IMR-90 (cell line): ENCODE data around the gene PTS. TPM values are rescaled to one million over a fixed set of nuclear protein-coding genes. Genes with fewer than 3 reads are reported as not detected.

Experiments
- ATAC-seq: fragments of 200-7000 bp; cut with Tn5 transposase; 2 replicates; pipeline ENCODE4 v1.9.1; 2020; ENCODE audit warnings: low read depth, mild to moderate bottlenecking, moderate library complexity
- BruUV-seq: library from RNA; stranded (reverse); fragments of 400-500 nt; replicated peaks from 2 replicates; lab custom pipeline; 2021; lab: Mats Ljungman, UMichigan
- CTCF ChIA-PET: fragments of 300-600 bp; formaldehyde crosslinking; extraction: SDS; loops from one replicate; lab custom pipeline; 2021; ENCODE audit warnings: antibody characterized with exemption; lab: Yijun Ruan, JAX
- POLR2A ChIA-PET: fragments of 300-600 bp; sonication (Branson Sonifier 250); formaldehyde crosslinking; loops from one replicate; lab custom pipeline; 2022; ENCODE audit warnings: antibody characterized with exemption; ENCODE audit not compliant: unreplicated experiment; lab: Charles Lee
- DNase-seq: peaks from one replicate; pipeline ENCODE4 v3.0.0; 2013
- H2AFZ ChIP-seq: replicated peaks from 2 replicates; pipeline ENCODE3; 2013; ENCODE audit warnings: low read length, mild to moderate bottlenecking; ENCODE audit not compliant: poor library complexity
- H2AK5ac ChIP-seq: 2 replicates; pipeline ENCODE4 v1.6.1; 2013; ENCODE audit warnings: low read depth, low read length, inconsistent platforms
- H2AK9ac ChIP-seq: replicated peaks from 2 replicates; pipeline ENCODE3; 2013; ENCODE audit warnings: mild to moderate bottlenecking, low read depth, low read length, moderate library complexity; ENCODE audit not compliant: poor library complexity
- H2BK120ac ChIP-seq: 2 replicates; pipeline ENCODE4 v1.6.1; 2013; ENCODE audit warnings: low read depth, low read length, inconsistent platforms
- H2BK15ac ChIP-seq: 3 replicates; pipeline ENCODE4 v1.6.1; 2013; ENCODE audit warnings: low read depth, low read length, inconsistent platforms
- H2BK20ac ChIP-seq: 2 replicates; pipeline ENCODE4 v1.6.1; 2013; ENCODE audit warnings: low read depth, mild to moderate bottlenecking, inconsistent platforms, low read length, moderate library complexity
- H2BK5ac ChIP-seq: 2 replicates; pipeline ENCODE4 v1.6.1; 2013; ENCODE audit warnings: mild to moderate bottlenecking, low read depth, low read length, inconsistent platforms; ENCODE audit not compliant: poor library complexity, severe bottlenecking
- H3K14ac ChIP-seq: replicated peaks from 2 replicates; pipeline ENCODE4 v1.6.1; 2013; ENCODE audit warnings: low read depth, low read length, inconsistent platforms
- H3K18ac ChIP-seq: 2 replicates; pipeline ENCODE4 v1.6.1; 2013; ENCODE audit warnings: low read depth, low read length, control low read depth
- H3K23ac ChIP-seq: 2 replicates; pipeline ENCODE4 v1.6.1; 2013; ENCODE audit warnings: low read depth, low read length, inconsistent platforms
- H3K27ac ChIP-seq: 2 replicates; pipeline ENCODE4 v1.5.1; 2013; ENCODE audit warnings: mild to moderate bottlenecking, control low read depth, low read length; ENCODE audit not compliant: insufficient read depth
- H3K27me3 ChIP-seq: 2 replicates; pipeline ENCODE4 v1.6.1; 2013; ENCODE audit warnings: low read length; ENCODE audit not compliant: control insufficient read depth, insufficient read depth
- H3K36me3 ChIP-seq: 2 replicates; pipeline ENCODE4 v1.6.1; 2013; ENCODE audit warnings: low read length, mixed read lengths; ENCODE audit not compliant: control insufficient read depth, insufficient read depth
- H3K4ac ChIP-seq: 2 replicates; pipeline ENCODE4 v1.6.1; 2013; ENCODE audit warnings: low read depth, low read length, inconsistent platforms
- H3K4me1 ChIP-seq: 2 replicates; pipeline ENCODE4 v1.6.1; 2013; ENCODE audit warnings: low read length, mixed read lengths; ENCODE audit not compliant: control insufficient read depth, insufficient read depth
- H3K4me2 ChIP-seq: 2 replicates; pipeline ENCODE4 v1.6.1; 2013; ENCODE audit warnings: low read depth, mild to moderate bottlenecking, control low read depth, low read length, moderate library complexity
- H3K4me3 ChIP-seq: 2 replicates; pipeline ENCODE4 v1.5.1; 2013; ENCODE audit warnings: low read depth, mild to moderate bottlenecking, control low read depth, low read length, moderate library complexity; ENCODE audit not compliant: insufficient read depth
- H3K56ac ChIP-seq: 2 replicates; pipeline ENCODE4 v1.6.1; 2013; ENCODE audit warnings: low read length, inconsistent platforms; ENCODE audit not compliant: insufficient read depth; ENCODE audit errors: extremely low read depth
- H3K79me1 ChIP-seq, 2 experiments: 2 replicates each; pipeline ENCODE4 v1.6.1; 2013; ENCODE audit warnings: low read length in 2 of 2, inconsistent platforms in 1 of 2, low read depth in 1 of 2
- H3K9ac ChIP-seq: 2 replicates; pipeline ENCODE4 v1.6.1; 2013; ENCODE audit warnings: low read depth, low read length, control low read depth
- H3K9me1 ChIP-seq: 2 replicates; pipeline ENCODE4 v1.6.1; 2013; ENCODE audit warnings: low read length, inconsistent platforms; ENCODE audit not compliant: insufficient read depth
- H3K9me3 ChIP-seq: 2 replicates; pipeline ENCODE4 v1.6.1; 2013; ENCODE audit warnings: low read length; ENCODE audit not compliant: control insufficient read depth, insufficient read depth
- H4K20me1 ChIP-seq: 2 replicates; pipeline ENCODE4 v1.6.1; 2013; ENCODE audit warnings: low read length, inconsistent platforms; ENCODE audit not compliant: insufficient read depth
- H4K5ac ChIP-seq: 2 replicates; pipeline ENCODE4 v1.6.1; 2013; ENCODE audit warnings: mild to moderate bottlenecking, low read depth, low read length, control low read depth
- H4K8ac ChIP-seq, 2 experiments: 2 replicates each; pipeline ENCODE4 v1.6.1; 2013; ENCODE audit warnings: low read depth in 2 of 2, low read length in 2 of 2, control low read depth in 1 of 2, inconsistent platforms in 1 of 2
- H4K91ac ChIP-seq: 2 replicates; pipeline ENCODE4 v1.6.1; 2013; ENCODE audit warnings: low read depth, low read length, inconsistent platforms; ENCODE audit not compliant: insufficient read depth
- BHLHE40 ChIP-seq: fragments of 150-350 bp; IDR thresholded peaks from 2 replicates; pipeline ENCODE4 v1.6.1; 2016; ENCODE audit warnings: mild to moderate bottlenecking, low read depth, low read length
- FOS ChIP-seq: fragments of 150-350 bp; IDR thresholded peaks from 2 replicates; pipeline ENCODE4 v1.6.1; 2016; ENCODE audit warnings: low read depth, low read length
- POLR2A ChIP-seq: IDR thresholded peaks from 2 replicates; pipeline ENCODE4 v1.6.1; 2012; ENCODE audit warnings: mild to moderate bottlenecking, low read depth, low read length
- RCOR1 ChIP-seq: IDR thresholded peaks from 2 replicates; pipeline ENCODE4 v1.6.1; 2012; ENCODE audit warnings: mild to moderate bottlenecking, low read length, improper control_type of control experiment; ENCODE audit not compliant: insufficient replicate concordance
- WGBS, 2 experiments: methylation state at CpG; one replicate each; pipeline versions ENCODE4 v1.1.5 to v1.1.7; 2013; ENCODE audit warnings: missing lambda C conversion rate in 2 of 2; ENCODE audit not compliant: insufficient read length in 1 of 2; ENCODE audit errors: extremely low coverage in 2 of 2; 5-methylcytosine and 5-hydroxymethylcytosine counted together
- dilution Hi-C: fragments of 300-500 bp; cut with HindIII; formaldehyde crosslinking; loops from one replicate; pipeline ENCODE4 v1.14.3; 2018; ENCODE audit warnings: low sequenced_read_pairs; ENCODE audit not compliant: unreplicated experiment
- in situ Hi-C: fragments of 300-500 bp; cut with MboI; formaldehyde crosslinking; loops from 3 replicates; pipeline ENCODE4 v1.14.3; 2019; ENCODE audit warnings: low sequenced_read_pairs, inconsistent platforms, mixed read lengths
- intact Hi-C: fragments of 100-400 bp; cut with micrococcal nuclease; formaldehyde crosslinking; loops from 2 replicates; pipeline ENCODE4 v1.10.0; 2022
- polyA plus RNA-seq, 3 experiments: library from polyadenylated mRNA; depleted of rRNA; stranded (reverse); fragments of >200 nt; gene quantifications; 2 replicates each; pipeline ENCODE4 v1.2.3, GENCODE V29; 2012; ENCODE audit warnings: low replicate concordance in 1 of 3
- total RNA-seq: library from RNA; depleted of rRNA; stranded (reverse); fragments of >200 nt; gene quantifications from 2 replicates; pipeline ENCODE4 v1.2.3, GENCODE V29; 2012
- TF ChIP-seq, protein P1 (sequence below): fragments of 150-350 bp; IDR thresholded peaks from 2 replicates; pipeline ENCODE4 v1.6.1; 2017; ENCODE audit warnings: mild to moderate bottlenecking, antibody characterized with exemption, low read length, low read depth

PTS gene
- total and polyA plus RNA-seq, 2 of the 4 experiments (the other 2 are of a cell fraction): 21.0 to 51.8 TPM

DNA sequence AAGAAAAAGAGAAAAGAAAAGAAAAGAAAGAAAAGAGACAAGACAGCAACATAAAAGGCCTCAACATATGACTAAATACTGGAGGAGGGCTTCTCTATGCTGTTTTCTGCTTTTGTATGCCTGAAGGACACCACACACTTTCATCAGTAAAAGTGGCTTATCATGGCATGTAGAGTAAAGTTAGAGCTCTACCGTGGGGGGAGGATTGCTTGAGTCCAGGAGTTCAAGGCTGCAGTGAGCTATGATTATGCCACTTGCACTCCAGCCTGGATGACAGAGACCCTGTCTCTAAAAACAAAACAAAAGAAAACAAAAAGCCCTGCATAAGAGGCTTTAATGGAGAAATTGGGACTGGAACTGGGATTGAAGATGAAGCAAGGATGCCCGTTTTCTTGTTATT, 5.7 kb downstream of the PTS start:
- H4K8ac ChIP-seq: no peak overlapping the region
- no peak overlapping the region for H2BK120ac ChIP-seq
- no peak overlapping the region for H3K4ac ChIP-seq
- peaks cover 6% of the 10 kb centered on the region; the same call in 1 of the 2 replicates for H4K20me1 ChIP-seq
- H2AK9ac ChIP-seq: no peak overlapping the region
- no peak overlapping the region for H2AK5ac ChIP-seq
- intact Hi-C loops: no loop called here
- no CpG with 5 or more reads among the region's 2 CpGs for whole genome bisulfite sequencing, 2 experiments
- H2AFZ ChIP-seq: no peak overlapping the region
- in situ Hi-C loops: no loop called here
- no peak overlapping the region for H3K4me3 ChIP-seq
- POLR2A ChIA-PET: interaction anchor here (0.7 kb wide), 1 partner anchor 40 kb away, joined by 3 read pairs; no protein-coding TSS in a partner anchor
- H3K9ac ChIP-seq: no peak overlapping the region
- H2BK20ac ChIP-seq: no peak overlapping the region
- H3K4me1 ChIP-seq: peaks cover 8% of the 10 kb centered on the region; the same call in 1 of the 2 replicates
- H3K23ac ChIP-seq: no peak overlapping the region
- H2BK15ac ChIP-seq: no peak overlapping the region
- no peak overlapping the region for H4K5ac ChIP-seq
- CTCF ChIA-PET: interaction anchor here (0.6 to 1.1 kb wide), 2 partner anchors 47 to 49 kb away, joined by 4 to 5 read pairs; no protein-coding TSS in a partner anchor
- peaks cover 2% of the 10 kb centered on the region; the same call in 1 of the 2 replicates for H3K9me1 ChIP-seq
- peaks cover 21% of the 10 kb centered on the region for H3K36me3 ChIP-seq
- dilution Hi-C loops: no loop called here
- no peak overlapping the region for H3K27ac ChIP-seq
- no peak overlapping the region for H3K56ac ChIP-seq
- no peaks in the 10 kb centered on the region for H3K27me3 ChIP-seq
- no TSS peak for BruUV-seq
- no peak overlapping the region for H3K18ac ChIP-seq
- H3K9me3 ChIP-seq: no peaks in the 10 kb centered on the region
- H3K14ac ChIP-seq: no peak overlapping the region
- H3K79me1 ChIP-seq: peaks cover 20 to 50% of the 10 kb centered on the region in 2 experiments
- DNase-seq: no peak
- H3K4me2 ChIP-seq: no peak overlapping the region
- H4K91ac ChIP-seq: no peak overlapping the region
- no peak overlapping the region for H2BK5ac ChIP-seq
- no peak for TF ChIP-seq FOS
- TF ChIP-seq, protein P1, sequence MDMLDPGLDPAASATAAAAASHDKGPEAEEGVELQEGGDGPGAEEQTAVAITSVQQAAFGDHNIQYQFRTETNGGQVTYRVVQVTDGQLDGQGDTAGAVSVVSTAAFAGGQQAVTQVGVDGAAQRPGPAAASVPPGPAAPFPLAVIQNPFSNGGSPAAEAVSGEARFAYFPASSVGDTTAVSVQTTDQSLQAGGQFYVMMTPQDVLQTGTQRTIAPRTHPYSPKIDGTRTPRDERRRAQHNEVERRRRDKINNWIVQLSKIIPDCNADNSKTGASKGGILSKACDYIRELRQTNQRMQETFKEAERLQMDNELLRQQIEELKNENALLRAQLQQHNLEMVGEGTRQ: no peak
- TF ChIP-seq BHLHE40: no peak
- no peak for TF ChIP-seq RCOR1
- TF ChIP-seq POLR2A: no peak
- ATAC-seq: no peak
